ENCODE data around the gene CNTNAP1.

DNA sequence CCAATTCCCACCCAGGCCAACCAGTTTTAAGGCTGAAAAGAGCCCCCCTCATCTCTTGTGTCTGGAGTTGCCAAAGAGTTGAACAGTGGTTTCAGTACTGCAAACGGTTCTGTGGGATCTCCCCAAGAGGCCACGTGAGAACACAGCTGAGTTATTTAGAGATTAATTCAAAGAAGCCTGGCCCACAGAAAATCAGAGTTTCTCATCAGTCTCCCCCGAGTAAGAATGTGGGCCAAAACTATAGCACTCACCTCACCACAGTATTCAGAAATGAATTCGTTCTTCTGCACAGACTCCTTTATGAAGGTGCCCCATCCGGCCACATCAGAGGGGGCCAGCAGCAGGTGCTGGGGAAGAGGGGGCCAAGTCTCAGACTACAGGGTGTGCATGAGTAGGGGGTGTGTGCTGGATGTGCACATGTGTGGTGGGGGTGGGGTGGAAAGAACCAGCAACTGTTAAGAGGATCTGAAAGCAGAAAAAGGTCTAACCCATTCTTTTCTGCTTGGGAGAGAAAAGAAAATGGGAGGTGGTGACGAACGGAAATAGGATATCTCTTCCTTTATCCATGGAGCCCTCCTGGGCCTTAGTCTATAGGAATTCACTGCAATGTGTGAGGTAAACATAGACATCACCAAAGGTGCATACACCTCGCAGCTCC is 22.6 kb downstream of the CNTNAP1 start:
- TF ChIP-seq CTCF (IDR thresholded peaks at IDR 0.05; ENCODE audit: insufficient read depth, low read length) (no peak), GABPA (IDR thresholded peaks at IDR 0.05; ENCODE audit: low read depth) (no peak)
